Endothelial cell of umbilical vein (primary cell): Measurements from ENCODE around the gene ZNF678. TPM values are rescaled to one million over a fixed set of nuclear protein-coding genes. Genes with fewer than 3 reads are reported as not detected.

Source experiments
- BruUV-seq: library from RNA; stranded (reverse); fragments of 400-500 nt; replicated peaks from 2 replicates; lab custom pipeline; 2021; lab: Mats Ljungman, UMichigan
- CTCF ChIA-PET: fragments of 300-600, 350-600 bp; sonication (Branson Sonifier 250); formaldehyde crosslinking; loops from one replicate; lab custom pipeline; 2021; ENCODE audit warnings: antibody characterized with exemption, inconsistent platforms; lab: Charles Lee
- POLR2A ChIA-PET: fragments of 300-600, 350-600 bp; sonication (Branson Sonifier 250); formaldehyde crosslinking; loops from one replicate; lab custom pipeline; 2021; ENCODE audit warnings: antibody characterized with exemption, inconsistent platforms; lab: Charles Lee
- DNase-seq: peaks from one replicate; pipeline ENCODE4 v3.0.0-alpha.2; 2011; ENCODE audit warnings: low read depth, low spot score
- FAIRE-seq: peaks from 2 replicates; lab custom pipeline; 2011; peaks lifted over from hg19 to GRCh38; lab: Jason Lieb, UNC
- H2AFZ ChIP-seq: 2 replicates; pipeline ENCODE4 v1.6.0; 2012; ENCODE audit warnings: low read depth, low read length, control low read depth, inconsistent platforms
- H3K27ac ChIP-seq: 2 replicates; pipeline ENCODE4 v1.5.1; 2011; ENCODE audit warnings: low read depth, mild to moderate bottlenecking, control low read depth, low read length, moderate library complexity; ENCODE audit not compliant: insufficient read depth
- H3K27me3 ChIP-seq, 2 experiments: 2 replicates each; pipeline versions ENCODE4 v1.6.0 to v1.6.1; 2011; ENCODE audit warnings: low read length in 2 of 2, mixed read lengths in 1 of 2; ENCODE audit not compliant: control insufficient read depth in 2 of 2, insufficient read depth in 2 of 2
- H3K36me3 ChIP-seq, 2 experiments: 2 replicates in 1 of 2; 3 replicates in 1 of 2; pipeline ENCODE4 v1.5.1; 2011; ENCODE audit warnings: low read length in 2 of 2, mild to moderate bottlenecking in 1 of 2, moderate library complexity in 1 of 2; ENCODE audit not compliant: control insufficient read depth in 2 of 2, insufficient read depth in 2 of 2; ENCODE audit errors: extremely low read depth in 1 of 2
- H3K4me1 ChIP-seq: 3 replicates; pipeline ENCODE4 v1.5.1; 2011; ENCODE audit warnings: mild to moderate bottlenecking, low read length; ENCODE audit not compliant: control insufficient read depth, insufficient read depth; ENCODE audit errors: extremely low read depth
- H3K4me2 ChIP-seq: 2 replicates; pipeline ENCODE4 v1.6.1; 2011; ENCODE audit warnings: low read length, control low read depth, mixed read lengths; ENCODE audit not compliant: insufficient read depth
- H3K4me3 ChIP-seq, 3 experiments: fragments of 200-600 bp in 1 of 3; sonication (generic), shearing (Covaris generic) in 1 of 3; replicated peaks in 1 of 3; 2 replicates each; pipeline ENCODE4 v1.5.1; 2011 to 2016; ENCODE audit warnings: control low read depth in 3 of 3, low read length in 3 of 3, mild to moderate bottlenecking in 2 of 3, inconsistent platforms in 1 of 3, low read depth in 1 of 3, moderate library complexity in 1 of 3; ENCODE audit not compliant: insufficient read depth in 1 of 3
- H3K79me2 ChIP-seq: 2 replicates; pipeline ENCODE4 v1.6.0; 2012; ENCODE audit warnings: low read length, inconsistent platforms; ENCODE audit not compliant: control insufficient read depth, insufficient read depth
- H3K9ac ChIP-seq: replicated peaks from 2 replicates; pipeline ENCODE3; 2011; ENCODE audit warnings: low read length, control low read depth; ENCODE audit not compliant: insufficient read depth; ENCODE audit errors: extremely low read depth
- H3K9me1 ChIP-seq: replicated peaks from 3 replicates; pipeline ENCODE4 v1.6.0; 2011; ENCODE audit warnings: mild to moderate bottlenecking, low read length; ENCODE audit not compliant: control insufficient read depth, insufficient read depth; ENCODE audit errors: extremely low read depth
- H3K9me3 ChIP-seq: replicated peaks from 2 replicates; pipeline ENCODE4 v1.5.1; 2012; ENCODE audit warnings: low read length, inconsistent platforms; ENCODE audit not compliant: control insufficient read depth, insufficient read depth
- H4K20me1 ChIP-seq: replicated peaks from 2 replicates; pipeline ENCODE3; 2011; ENCODE audit warnings: mild to moderate bottlenecking, low read length; ENCODE audit not compliant: control insufficient read depth, insufficient read depth; ENCODE audit errors: extremely low read depth
- EZH2 ChIP-seq: IDR thresholded peaks from 2 replicates; pipeline ENCODE4 v1.6.1; 2012; ENCODE audit warnings: borderline replicate concordance, low read depth, mild to moderate bottlenecking, moderate library complexity, low read length, inconsistent platforms; ENCODE audit not compliant: severe bottlenecking
- FOS ChIP-seq: IDR thresholded peaks from 2 replicates; pipeline ENCODE4 v1.6.1; 2011; ENCODE audit warnings: mild to moderate bottlenecking, low read length, moderate library complexity, borderline replicate concordance; ENCODE audit not compliant: insufficient read depth
- GATA2 ChIP-seq: IDR thresholded peaks from 2 replicates; pipeline ENCODE4 v1.7.0; 2011; ENCODE audit warnings: low read depth, mild to moderate bottlenecking, moderate library complexity, mixed read lengths, low read length; ENCODE audit not compliant: insufficient read length, insufficient read depth
- JUN ChIP-seq: IDR thresholded peaks from 2 replicates; pipeline ENCODE4 v1.6.1; 2011; ENCODE audit warnings: borderline replicate concordance, low read depth; ENCODE audit not compliant: insufficient read length, insufficient read depth
- MYC ChIP-seq: IDR thresholded peaks from one replicate; pipeline ENCODE4 v1.6.1; 2011; ENCODE audit warnings: mild to moderate bottlenecking, low read depth, low read length
- POLR2A ChIP-seq: IDR thresholded peaks from 2 replicates; pipeline ENCODE4 v1.6.1; 2012; ENCODE audit warnings: low read depth, mild to moderate bottlenecking, control low read depth, low read length
- POLR2AphosphoS5 ChIP-seq: IDR thresholded peaks from 2 replicates; pipeline ENCODE4 v1.6.1; 2012; ENCODE audit warnings: low read depth, mild to moderate bottlenecking, control low read depth, low read length, moderate library complexity; ENCODE audit not compliant: insufficient read depth
- dilution Hi-C: fragments of 300-500 bp; cut with MboI; formaldehyde crosslinking; loops from one replicate; pipeline ENCODE4 v1.15.0; 2019; ENCODE audit warnings: low sequenced_read_pairs; ENCODE audit not compliant: extremely low pct_ligation_motif_present
- intact Hi-C: fragments of 100-400 bp; cut with micrococcal nuclease; formaldehyde crosslinking; loops from one replicate; pipeline ENCODE4 v1.10.0; 2022
- polyA plus RNA-seq, 4 experiments: library from polyadenylated mRNA; depleted of rRNA in 3 of 4; stranded (reverse) in 3 of 4; unstranded in 1 of 4; fragments of >200 nt; gene quantifications; 2 replicates each; pipeline versions ENCODE4 v1.2.1 to v1.2.3, GENCODE V29; 2011 to 2012; ENCODE audit warnings: missing spikeins in 1 of 4
- total RNA-seq: library from RNA; stranded (reverse); gene quantifications from 2 replicates; pipeline ENCODE4 v1.2.3, GENCODE V29; 2021
- TF ChIP-seq, protein P1 (sequence below): IDR thresholded peaks from 2 replicates; pipeline ENCODE4 v1.6.1; 2011; ENCODE audit not compliant: insufficient read depth, insufficient read length
- TF ChIP-seq, protein P2 (sequence below), 2 donors: IDR thresholded peaks; 1 replicate in 1 of 2; 2 replicates in 1 of 2; pipeline ENCODE4 v1.5.1; 2011; ENCODE audit warnings: low read length in 2 of 2, mild to moderate bottlenecking in 2 of 2, moderate library complexity in 2 of 2, control low read depth in 1 of 2, inconsistent platforms in 1 of 2, low read depth in 1 of 2; ENCODE audit not compliant: insufficient read depth in 1 of 2; ENCODE audit errors: extremely low read depth in 1 of 2

Gene ZNF678
- total and polyA plus RNA-seq, 2 donors (not counting 3 experiments of a cell fraction or from before 2014, with no cell fraction given): 2.1 to 7.7 TPM

DNA sequence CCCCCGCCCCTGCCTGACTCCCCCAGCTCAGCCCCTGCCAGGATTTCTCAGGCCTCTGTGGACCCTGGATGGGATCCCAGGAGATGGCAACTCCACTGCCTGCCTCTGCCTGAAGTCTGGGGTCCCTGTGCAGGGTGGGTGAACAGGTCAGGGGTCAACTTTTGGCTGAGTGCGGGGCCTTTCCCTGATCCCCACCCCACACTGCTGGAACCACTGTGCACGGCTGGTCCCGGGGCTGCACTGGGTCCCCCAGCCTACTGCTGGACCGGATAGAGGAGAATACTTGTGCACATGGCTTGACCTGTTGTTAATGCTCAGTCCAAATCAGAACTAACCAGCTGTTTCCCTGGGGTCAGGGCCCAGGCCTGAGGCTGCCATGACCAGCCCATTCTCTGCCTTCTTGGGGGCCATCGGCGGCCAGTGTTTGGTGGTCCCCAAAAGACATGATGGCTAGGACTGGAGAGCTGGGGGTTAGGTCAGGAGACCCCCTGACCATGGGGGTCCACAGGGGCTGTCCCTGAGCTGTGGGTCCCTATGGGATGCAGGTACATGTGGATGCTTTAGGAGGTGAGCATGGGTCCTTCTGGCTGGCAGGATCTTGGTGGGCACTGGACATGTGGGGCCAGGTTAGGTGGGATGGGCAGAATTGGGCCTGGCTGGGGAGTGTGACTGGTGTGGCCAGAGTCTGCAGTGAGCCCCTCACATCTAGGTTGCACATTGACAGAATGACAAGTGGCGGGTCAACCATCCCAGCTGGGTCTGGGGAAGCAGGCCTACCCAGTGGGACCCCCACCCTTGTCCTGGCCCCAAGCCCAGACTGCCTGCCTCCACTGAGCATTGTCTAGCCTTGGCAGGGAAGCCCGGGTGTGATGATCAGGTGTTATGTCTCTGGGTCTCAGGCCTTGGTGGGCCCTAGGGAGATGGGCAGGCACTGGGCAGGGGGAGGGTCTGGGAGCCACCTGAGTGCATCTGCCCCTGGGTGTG is 19.0 kb upstream of the ZNF678 start:
- H2AFZ ChIP-seq: no peak overlapping the region
- H3K4me3 ChIP-seq: no peak overlapping the region
- H3K27ac ChIP-seq: no peak overlapping the region
- no peak overlapping the region for H3K9ac ChIP-seq
- TF ChIP-seq, protein P1, sequence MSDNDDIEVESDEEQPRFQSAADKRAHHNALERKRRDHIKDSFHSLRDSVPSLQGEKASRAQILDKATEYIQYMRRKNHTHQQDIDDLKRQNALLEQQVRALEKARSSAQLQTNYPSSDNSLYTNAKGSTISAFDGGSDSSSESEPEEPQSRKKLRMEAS: no peak
- no peaks in the 10 kb centered on the region for H3K79me2 ChIP-seq
- intact Hi-C loops (loop anchor here (5.0 kb wide), 2 partner anchors 183 to 243 kb away; no protein-coding TSS in a partner anchor), dilution Hi-C loops (no loop called here)
- POLR2A ChIA-PET: no interaction called here
- no peaks in the 10 kb centered on the region for H4K20me1 ChIP-seq
- CTCF ChIA-PET: interaction anchor here (1.1 to 1.6 kb wide), 3 partner anchors 10 to 16 kb away, joined by 3 read pairs; no protein-coding TSS in a partner anchor
- no peaks in the 10 kb centered on the region for H3K9me3 ChIP-seq
- H3K36me3 ChIP-seq: no peaks in the 10 kb centered on the region
- no peaks in the 10 kb centered on the region for H3K27me3 ChIP-seq
- H3K9me1 ChIP-seq: no peaks in the 10 kb centered on the region
- FAIRE-seq (no peak), DNase-seq (no peak)
- H3K4me1 ChIP-seq: peaks cover 8% of the 10 kb centered on the region
- no TSS peak for BruUV-seq
- no peak overlapping the region for H3K4me2 ChIP-seq

DNA sequence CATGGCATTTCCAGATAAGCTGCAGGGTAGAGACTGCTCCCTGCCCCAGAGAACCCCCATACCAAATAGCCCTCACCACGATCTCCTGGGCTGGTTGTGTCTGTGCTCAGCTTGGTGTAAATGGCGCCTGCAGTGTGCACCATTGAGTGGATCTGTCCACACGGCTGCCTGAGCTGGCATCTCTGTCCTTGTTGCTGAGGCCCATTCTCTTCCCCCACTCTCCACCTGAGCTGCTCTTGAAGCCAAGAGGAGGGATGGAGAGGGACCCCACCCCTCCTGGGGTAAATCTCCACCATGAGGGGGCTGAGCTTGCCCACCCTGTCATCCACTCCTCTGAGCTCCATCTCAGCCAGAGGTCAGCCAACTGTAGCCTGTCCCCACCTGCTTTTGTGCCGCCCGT is 18.0 kb upstream of the ZNF678 start:
- H3K27ac ChIP-seq: no peak overlapping the region
- BruUV-seq: no TSS peak
- ChIA-PET CTCF (interaction anchor here (1.1 to 1.4 kb wide), 2 partner anchors 14 to 15 kb away, joined by 3 read pairs; no protein-coding TSS in a partner anchor), POLR2A (no interaction called here)
- TF ChIP-seq, protein P1: no peak
- TF ChIP-seq FOS: no peak
- TF ChIP-seq MYC: no peak
- no peak for TF ChIP-seq POLR2AphosphoS5
- TF ChIP-seq, protein P2, sequence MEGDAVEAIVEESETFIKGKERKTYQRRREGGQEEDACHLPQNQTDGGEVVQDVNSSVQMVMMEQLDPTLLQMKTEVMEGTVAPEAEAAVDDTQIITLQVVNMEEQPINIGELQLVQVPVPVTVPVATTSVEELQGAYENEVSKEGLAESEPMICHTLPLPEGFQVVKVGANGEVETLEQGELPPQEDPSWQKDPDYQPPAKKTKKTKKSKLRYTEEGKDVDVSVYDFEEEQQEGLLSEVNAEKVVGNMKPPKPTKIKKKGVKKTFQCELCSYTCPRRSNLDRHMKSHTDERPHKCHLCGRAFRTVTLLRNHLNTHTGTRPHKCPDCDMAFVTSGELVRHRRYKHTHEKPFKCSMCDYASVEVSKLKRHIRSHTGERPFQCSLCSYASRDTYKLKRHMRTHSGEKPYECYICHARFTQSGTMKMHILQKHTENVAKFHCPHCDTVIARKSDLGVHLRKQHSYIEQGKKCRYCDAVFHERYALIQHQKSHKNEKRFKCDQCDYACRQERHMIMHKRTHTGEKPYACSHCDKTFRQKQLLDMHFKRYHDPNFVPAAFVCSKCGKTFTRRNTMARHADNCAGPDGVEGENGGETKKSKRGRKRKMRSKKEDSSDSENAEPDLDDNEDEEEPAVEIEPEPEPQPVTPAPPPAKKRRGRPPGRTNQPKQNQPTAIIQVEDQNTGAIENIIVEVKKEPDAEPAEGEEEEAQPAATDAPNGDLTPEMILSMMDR (IDR thresholded peaks at IDR 0.05; ENCODE audit: extremely low read depth in 1 of 2, insufficient read depth in 1 of 2, low read depth in 1 of 2, low read length in 2 of 2): no peak
- no peak for TF ChIP-seq GATA2
- no peak for TF ChIP-seq JUN
- no peak for TF ChIP-seq POLR2A
- TF ChIP-seq EZH2: no peak
- no peak for DNase-seq
- dilution Hi-C loops (no loop called here), intact Hi-C loops (no loop called here)
- no peaks in the 10 kb centered on the region for H3K9me3 ChIP-seq
- H3K27me3 ChIP-seq: no peaks in the 10 kb centered on the region
- no peak overlapping the region for H3K4me3 ChIP-seq
- H3K36me3 ChIP-seq: no peaks in the 10 kb centered on the region
- no peaks in the 10 kb centered on the region for H3K79me2 ChIP-seq
- FAIRE-seq: no peak
- H4K20me1 ChIP-seq: no peaks in the 10 kb centered on the region
- H3K4me2 ChIP-seq: no peak overlapping the region
- H3K9ac ChIP-seq: no peak overlapping the region
- peaks cover 8% of the 10 kb centered on the region for H3K4me1 ChIP-seq
- H3K9me1 ChIP-seq: no peaks in the 10 kb centered on the region
- H2AFZ ChIP-seq: no peak overlapping the region
